Measurements from ENCODE around the gene ATP13A3. TPM values are rescaled to one million over a fixed set of nuclear protein-coding genes. Genes with fewer than 3 reads are reported as not detected.

Gene ATP13A3
- total and polyA plus RNA-seq, 2 experiments from 2014 or later, result 20.0 to 202 TPM

DNA sequence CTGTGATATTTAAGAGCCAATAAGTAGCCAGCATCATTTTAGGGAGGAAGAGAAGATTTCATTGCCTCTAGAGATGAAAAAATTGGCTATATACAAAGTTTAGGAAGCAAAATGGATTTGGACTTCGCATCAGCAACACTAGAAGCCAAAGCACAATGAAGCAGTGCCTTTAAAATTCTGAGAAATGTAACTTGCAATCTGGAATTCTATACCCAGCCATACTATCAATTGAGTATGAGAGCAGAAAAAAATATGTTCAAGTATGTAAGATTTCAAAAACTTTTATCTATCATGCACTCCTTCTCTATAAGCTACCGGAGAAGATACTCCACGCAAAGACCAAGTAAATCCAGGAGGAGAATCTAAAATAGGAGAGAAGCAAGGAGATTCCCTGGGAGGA, 47.4 kb upstream of the ATP13A3 start (continued):
- TF ChIP-seq, protein P1, sequence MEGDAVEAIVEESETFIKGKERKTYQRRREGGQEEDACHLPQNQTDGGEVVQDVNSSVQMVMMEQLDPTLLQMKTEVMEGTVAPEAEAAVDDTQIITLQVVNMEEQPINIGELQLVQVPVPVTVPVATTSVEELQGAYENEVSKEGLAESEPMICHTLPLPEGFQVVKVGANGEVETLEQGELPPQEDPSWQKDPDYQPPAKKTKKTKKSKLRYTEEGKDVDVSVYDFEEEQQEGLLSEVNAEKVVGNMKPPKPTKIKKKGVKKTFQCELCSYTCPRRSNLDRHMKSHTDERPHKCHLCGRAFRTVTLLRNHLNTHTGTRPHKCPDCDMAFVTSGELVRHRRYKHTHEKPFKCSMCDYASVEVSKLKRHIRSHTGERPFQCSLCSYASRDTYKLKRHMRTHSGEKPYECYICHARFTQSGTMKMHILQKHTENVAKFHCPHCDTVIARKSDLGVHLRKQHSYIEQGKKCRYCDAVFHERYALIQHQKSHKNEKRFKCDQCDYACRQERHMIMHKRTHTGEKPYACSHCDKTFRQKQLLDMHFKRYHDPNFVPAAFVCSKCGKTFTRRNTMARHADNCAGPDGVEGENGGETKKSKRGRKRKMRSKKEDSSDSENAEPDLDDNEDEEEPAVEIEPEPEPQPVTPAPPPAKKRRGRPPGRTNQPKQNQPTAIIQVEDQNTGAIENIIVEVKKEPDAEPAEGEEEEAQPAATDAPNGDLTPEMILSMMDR (conservative IDR thresholded peaks at IDR 0.05; ENCODE audit: low read depth in 2 of 2), result no peak

DNA sequence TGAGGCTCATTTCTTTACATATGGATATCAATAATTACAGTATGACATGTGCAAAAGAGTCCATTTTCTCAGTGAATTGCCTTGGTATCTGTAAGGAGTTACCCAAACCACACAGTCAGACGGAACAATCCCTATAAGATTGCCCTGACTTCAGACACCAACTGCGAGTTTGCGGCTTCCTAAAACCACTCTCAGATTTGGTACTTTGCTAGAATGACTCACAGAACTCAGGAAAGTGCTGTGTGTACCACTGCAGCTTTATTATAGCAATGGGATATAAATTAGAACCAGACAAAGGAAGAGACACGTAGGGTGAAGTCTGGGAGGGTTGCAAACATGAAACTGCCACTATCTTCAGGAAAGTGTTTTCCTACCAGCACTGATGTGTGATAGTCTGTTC, 45.8 kb upstream of the ATP13A3 start:
- no peaks in the 10 kb centered on the region for H3K9me2 ChIP-seq (ENCODE audit: insufficient read depth)
- no peaks in the 10 kb centered on the region for H3F3A ChIP-seq (replicated peaks; ENCODE audit: low read depth)
- no peak overlapping the region for H2AFZ ChIP-seq
- no peak for DNase-seq (ENCODE audit: low spot score)
- no peak overlapping the region for H3K4me3 ChIP-seq
- no peak overlapping the region for H3K27ac ChIP-seq (ENCODE audit: low read depth)
- Mint-ChIP-seq H3K36me3 (ENCODE audit: low read depth) (no peaks in the 10 kb centered on the region), H3K27ac (no peak overlapping the region), H3K27me3 (ENCODE audit: insufficient read depth, low read depth, poor library complexity) (peaks cover 8% of the 10 kb centered on the region), H3K9me3 (peaks cover 16% of the 10 kb centered on the region; the same call in 2 of the 3 replicates), H3K4me3 (no peak overlapping the region), H3K4me1 (no peaks in the 10 kb centered on the region)
- ATAC-seq, result no peak
- no peaks in the 10 kb centered on the region for H3K4me1 ChIP-seq (ENCODE audit: insufficient read depth)
- no peaks in the 10 kb centered on the region for H3K27me3 ChIP-seq (ENCODE audit: insufficient read depth)
- TF ChIP-seq JUNB (IDR thresholded peaks at IDR 0.05; ENCODE audit: unreplicated experiment) (no peak), ZNF331 (CRISPR knock-in tag; IDR thresholded peaks at IDR 0.05; ENCODE audit: low read depth) (no peak), POLR2AphosphoS5 (IDR thresholded peaks at IDR 0.05; ENCODE audit: low read depth) (no peak), EZH2 (IDR thresholded peaks at IDR 0.05; ENCODE audit: low read depth, unreplicated experiment) (no peak), REST (IDR thresholded peaks at IDR 0.05; ENCODE audit: unreplicated experiment) (no peak), CREB1 (CRISPR knock-in tag; IDR thresholded peaks at IDR 0.05; ENCODE audit: low read depth) (no peak)
- TF ChIP-seq, protein P1 (conservative IDR thresholded peaks at IDR 0.05; ENCODE audit: low read depth in 2 of 2), result no peak
- TF ChIP-seq, protein P2, sequence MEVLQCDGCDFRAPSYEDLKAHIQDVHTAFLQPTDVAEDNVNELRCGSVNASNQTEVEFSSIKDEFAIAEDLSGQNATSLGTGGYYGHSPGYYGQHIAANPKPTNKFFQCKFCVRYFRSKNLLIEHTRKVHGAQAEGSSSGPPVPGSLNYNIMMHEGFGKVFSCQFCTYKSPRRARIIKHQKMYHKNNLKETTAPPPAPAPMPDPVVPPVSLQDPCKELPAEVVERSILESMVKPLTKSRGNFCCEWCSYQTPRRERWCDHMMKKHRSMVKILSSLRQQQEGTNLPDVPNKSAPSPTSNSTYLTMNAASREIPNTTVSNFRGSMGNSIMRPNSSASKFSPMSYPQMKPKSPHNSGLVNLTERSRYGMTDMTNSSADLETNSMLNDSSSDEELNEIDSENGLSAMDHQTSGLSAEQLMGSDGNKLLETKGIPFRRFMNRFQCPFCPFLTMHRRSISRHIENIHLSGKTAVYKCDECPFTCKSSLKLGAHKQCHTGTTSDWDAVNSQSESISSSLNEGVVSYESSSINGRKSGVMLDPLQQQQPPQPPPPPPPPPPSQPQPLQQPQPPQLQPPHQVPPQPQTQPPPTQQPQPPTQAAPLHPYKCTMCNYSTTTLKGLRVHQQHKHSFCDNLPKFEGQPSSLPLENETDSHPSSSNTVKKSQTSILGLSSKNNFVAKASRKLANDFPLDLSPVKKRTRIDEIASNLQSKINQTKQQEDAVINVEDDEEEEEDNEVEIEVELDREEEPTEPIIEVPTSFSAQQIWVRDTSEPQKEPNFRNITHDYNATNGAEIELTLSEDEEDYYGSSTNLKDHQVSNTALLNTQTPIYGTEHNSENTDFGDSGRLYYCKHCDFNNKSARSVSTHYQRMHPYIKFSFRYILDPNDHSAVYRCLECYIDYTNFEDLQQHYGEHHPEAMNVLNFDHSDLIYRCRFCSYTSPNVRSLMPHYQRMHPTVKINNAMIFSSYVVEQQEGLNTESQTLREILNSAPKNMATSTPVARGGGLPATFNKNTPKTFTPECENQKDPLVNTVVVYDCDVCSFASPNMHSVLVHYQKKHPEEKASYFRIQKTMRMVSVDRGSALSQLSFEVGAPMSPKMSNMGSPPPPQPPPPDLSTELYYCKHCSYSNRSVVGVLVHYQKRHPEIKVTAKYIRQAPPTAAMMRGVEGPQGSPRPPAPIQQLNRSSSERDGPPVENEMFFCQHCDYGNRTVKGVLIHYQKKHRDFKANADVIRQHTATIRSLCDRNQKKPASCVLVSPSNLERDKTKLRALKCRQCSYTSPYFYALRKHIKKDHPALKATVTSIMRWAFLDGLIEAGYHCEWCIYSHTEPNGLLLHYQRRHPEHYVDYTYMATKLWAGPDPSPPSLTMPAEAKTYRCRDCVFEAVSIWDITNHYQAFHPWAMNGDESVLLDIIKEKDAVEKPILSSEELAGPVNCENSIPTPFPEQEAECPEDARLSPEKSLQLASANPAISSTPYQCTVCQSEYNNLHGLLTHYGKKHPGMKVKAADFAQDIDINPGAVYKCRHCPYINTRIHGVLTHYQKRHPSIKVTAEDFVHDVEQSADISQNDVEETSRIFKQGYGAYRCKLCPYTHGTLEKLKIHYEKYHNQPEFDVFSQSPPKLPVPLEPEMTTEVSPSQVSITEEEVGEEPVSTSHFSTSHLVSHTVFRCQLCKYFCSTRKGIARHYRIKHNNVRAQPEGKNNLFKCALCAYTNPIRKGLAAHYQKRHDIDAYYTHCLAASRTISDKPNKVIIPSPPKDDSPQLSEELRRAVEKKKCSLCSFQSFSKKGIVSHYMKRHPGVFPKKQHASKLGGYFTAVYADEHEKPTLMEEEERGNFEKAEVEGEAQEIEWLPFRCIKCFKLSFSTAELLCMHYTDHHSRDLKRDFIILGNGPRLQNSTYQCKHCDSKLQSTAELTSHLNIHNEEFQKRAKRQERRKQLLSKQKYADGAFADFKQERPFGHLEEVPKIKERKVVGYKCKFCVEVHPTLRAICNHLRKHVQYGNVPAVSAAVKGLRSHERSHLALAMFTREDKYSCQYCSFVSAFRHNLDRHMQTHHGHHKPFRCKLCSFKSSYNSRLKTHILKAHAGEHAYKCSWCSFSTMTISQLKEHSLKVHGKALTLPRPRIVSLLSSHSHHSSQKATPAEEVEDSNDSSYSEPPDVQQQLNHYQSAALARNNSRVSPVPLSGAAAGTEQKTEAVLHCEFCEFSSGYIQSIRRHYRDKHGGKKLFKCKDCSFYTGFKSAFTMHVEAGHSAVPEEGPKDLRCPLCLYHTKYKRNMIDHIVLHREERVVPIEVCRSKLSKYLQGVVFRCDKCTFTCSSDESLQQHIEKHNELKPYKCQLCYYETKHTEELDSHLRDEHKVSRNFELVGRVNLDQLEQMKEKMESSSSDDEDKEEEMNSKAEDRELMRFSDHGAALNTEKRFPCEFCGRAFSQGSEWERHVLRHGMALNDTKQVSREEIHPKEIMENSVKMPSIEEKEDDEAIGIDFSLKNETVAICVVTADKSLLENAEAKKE (CRISPR knock-in tag; IDR thresholded peaks at IDR 0.05), result no peak
- H3K79me2 ChIP-seq (replicated peaks; ENCODE audit: insufficient read depth), result no peaks in the 10 kb centered on the region
- H3K4me2 ChIP-seq, result no peak overlapping the region
- H4K20me1 ChIP-seq (replicated peaks; ENCODE audit: insufficient read depth), result no peaks in the 10 kb centered on the region
- H3K36me3 ChIP-seq (ENCODE audit: insufficient read depth), result peaks cover 4% of the 10 kb centered on the region; the same call in 1 of the 2 replicates
